ENCODE results near the gene IL17REL.

The IL17REL gene

DNA sequence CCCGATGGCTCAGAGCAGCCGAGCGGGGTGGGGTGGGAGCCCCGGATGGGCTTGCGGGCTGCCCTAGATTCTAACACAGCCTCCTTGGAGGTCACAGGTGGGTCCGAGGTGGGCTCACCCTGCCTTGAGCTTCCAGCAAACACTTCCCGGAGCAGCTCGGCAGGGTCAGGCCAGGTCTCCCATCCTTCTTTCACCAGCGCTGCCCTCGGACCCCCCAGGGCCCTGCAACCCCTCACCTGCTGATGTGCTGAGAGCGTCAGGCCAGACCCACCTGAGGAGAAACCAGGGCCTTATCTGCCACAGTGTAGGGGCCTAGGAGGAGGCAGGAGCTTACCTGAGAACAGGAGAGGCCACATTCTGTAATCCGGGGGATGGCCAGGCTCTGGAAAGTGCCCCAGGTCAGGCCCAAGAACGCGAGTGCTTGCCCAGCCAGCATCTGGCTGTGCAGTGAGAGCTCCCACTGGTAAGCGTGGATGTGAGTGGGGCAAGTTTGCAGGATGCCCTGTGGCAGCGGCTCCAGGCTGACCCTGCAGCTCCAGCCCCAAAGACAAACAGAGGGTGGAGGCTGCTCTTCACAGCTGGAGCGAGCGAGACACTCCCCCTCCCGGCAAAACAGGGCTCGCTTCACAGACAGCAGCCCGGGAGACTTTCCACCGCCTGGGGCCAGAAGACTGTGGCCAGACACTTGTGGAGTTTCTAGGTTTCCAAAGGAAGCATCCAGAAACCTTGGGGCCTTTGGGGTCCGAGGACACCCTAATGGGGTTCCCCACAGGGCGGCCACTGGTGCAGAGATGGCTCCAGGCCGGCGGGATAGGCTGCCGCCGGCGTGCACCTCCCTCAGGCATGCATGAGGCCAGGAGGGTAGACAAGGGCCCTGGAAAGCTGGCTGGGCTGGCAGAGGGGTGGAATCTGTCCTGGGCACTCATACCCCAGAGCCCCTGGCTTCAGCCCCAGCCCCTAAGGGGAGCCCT, at the start of gene IL17REL:
Gene IL17REL, minus strand, starts transcription at position 555 of the 971 bp plus-strand sequence. Its CDS starts 119 bp downstream, at position 436.
- ATAC-seq (no peak), DNase-seq (peak; percentile 7)

DNA sequence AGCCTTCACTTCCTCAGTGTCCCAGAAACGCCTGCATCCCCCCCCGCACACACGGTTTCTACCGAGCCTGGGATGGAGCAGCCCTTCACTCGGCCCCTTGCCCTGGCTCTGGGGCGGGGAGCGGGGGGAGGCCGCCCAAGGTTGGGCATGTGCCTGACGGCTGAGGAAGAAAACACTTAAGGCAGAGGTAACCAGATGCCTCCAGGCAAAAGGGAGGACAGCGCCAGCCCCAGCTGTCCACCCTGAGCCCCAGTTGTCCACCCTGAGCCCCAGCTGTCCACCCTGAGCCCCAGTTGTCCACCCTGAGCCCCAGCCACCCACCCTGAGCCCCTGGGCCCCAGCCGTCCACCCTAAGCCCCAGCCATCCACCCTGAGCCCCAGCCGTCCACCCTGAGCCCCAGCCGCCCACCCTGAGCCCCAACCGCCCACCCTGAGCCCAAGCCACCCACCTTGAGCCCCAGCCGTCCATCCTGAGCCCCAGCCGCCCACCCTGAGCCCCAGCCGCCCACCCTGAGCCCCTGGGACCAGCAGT, 49.3 kb upstream of the IL17REL start:
- DNase-seq = no peak
- ATAC-seq = no peak

- ATAC-seq (no peak), DNase-seq (no peak)
Observed at GRCh38 chr22:50061141-50061823, 48.7 kb upstream of the IL17REL start.

DNA sequence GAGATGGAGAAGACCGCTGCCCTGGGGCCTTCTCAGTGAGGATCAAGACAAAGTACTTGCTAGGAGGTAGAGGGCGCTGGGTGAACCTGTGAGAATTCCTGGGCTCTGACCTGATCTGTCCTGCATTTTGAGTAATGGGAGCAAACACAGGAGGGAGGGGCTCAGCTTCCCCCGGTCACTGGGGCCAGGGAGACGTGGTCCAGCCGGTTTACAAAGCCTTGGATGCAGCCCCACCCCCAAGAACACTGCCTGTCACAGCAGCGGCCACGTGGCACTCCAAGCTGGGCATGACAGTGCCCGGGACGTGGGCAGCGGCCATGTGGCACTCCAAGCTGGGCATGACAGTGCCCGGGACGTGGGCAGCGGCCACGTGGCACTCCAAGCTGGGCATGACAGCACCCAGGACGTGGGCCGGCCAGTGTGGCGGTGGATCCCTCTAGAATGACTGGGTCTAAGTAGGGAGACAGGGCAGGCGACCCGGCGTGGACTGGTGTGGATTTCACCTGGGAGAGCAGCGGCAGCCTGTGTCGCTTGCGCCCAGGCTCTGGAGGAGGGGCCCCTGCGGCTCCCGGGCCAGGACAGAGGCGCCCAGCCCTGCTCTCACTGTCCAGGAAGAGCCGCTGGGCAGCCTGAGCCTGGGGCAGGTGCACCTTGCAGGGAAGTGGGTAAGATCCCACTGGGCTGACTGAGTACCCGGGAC, 48.0 kb upstream of the IL17REL start:
- ATAC-seq (no peak), DNase-seq (no peak)

DNA sequence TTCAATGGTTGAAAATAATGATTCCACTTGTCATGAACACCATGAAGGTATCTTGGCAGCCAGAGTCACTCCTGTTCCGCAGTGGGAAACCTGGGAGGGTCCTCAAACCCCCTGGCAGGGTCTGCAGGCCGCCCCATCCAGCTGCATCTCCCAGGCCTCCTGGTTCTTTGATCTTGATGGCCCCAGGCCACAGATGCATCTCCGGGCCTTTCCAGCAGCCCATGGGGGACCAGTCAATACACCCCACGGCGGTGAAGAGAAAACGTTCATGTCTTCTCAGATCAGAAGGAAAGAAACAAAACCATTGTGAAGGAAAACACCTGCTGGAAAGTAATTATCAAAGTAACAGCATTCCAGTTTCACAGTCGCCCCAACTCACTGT, 47.3 kb upstream of the IL17REL start:
- ATAC-seq = no peak
- no peak for DNase-seq

DNA sequence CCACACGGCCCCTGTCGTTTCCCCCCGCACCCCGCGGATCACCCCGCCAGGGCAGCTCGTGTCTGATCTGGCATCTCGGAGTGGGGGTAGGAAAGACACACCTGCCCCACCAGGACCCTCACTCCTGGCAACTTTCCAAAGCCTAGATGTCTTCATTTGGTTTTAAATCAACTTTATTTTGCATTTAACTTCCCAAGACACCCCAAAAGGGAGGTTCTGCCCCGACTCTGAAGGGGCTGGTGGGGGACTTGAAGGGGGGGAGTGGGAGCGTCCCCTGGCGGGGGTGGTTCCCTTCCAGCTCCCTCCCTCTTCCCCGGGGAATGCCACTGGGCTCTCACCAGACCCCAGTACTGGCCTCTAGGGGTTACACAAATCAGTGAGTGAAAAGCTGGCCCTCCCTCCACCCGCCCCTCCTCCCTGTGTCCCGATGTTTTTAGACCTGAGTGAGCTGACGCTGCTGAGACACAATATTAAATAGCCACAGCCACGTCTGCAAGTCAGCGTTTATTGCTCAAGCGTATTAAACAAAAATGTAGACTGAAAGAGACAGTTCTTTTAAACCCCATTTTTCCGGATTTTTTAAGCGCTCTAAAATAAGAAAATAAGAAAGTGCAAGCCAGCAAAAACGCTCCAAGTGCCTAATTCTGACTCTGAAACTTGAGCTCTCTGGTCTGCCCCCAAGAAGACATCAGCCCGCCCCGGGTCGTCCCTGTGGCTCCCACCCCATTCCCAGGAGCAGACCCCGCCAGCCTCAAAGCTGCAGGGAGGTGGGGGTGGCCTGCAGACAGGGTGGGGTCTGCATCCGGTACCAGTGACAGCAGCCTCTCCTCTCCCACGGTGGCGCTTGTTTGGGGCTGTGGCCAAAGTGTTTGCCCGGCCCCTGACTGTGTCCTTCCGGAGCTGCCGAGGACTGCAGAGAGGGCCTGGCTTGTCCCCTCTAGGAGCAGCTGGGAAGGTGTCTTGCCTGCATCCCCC, 46.6 kb upstream of the IL17REL start:
- DNase-seq (no peak), ATAC-seq (no peak)

DNA sequence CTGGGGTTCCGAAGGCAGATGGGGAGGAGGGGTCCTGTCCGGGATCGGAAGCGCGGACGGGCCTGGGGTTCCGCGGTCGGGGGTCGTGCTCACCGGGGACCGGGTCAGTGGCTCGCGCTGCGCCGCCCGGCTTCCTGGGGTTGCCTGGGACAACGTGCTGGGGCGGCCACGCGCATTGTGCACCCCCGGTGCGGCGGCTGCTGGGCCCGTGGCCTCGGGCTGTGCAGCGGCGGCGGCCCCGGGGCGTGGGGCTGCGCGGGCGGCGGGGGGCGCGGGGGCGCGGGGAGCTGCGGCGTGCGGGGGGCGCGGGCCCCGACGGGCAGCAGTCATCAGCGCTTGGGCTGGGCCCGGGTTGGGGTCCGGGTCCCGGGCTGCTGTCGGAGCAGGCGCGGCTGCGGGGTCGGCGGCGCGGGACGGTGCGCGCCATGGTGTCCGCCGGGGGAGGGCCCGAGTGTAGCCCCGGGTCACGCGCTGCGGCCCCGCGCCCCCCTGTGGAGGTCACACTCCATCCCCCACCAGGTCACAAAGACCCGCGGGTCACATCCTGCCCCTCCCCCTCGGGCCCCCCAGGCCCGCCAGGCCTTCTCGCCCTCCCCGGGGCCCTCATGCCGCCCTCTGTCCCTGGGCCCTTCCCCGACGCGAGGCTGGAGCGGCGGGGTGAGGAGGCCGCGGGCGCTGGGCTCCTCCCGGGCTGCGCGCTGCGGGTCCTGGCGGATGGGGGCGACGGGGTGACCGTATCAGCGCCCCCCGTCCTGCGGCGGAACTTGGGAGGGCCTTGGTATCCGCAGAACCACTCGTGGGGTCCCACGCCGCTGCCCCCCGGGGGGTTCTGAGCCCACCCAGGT, 45.7 kb upstream of the IL17REL start, which contains the start of gene TTLL8:
Gene TTLL8, minus strand, starts transcription at position 238 of the 845 bp plus-strand sequence.
- DNase-seq = no peak
- ATAC-seq = peak; percentile 45

GRCh38 chr22:50057278-50058060, 44.9 kb upstream of the IL17REL start:
- DNase-seq = no peak
- ATAC-seq = no peak

DNA sequence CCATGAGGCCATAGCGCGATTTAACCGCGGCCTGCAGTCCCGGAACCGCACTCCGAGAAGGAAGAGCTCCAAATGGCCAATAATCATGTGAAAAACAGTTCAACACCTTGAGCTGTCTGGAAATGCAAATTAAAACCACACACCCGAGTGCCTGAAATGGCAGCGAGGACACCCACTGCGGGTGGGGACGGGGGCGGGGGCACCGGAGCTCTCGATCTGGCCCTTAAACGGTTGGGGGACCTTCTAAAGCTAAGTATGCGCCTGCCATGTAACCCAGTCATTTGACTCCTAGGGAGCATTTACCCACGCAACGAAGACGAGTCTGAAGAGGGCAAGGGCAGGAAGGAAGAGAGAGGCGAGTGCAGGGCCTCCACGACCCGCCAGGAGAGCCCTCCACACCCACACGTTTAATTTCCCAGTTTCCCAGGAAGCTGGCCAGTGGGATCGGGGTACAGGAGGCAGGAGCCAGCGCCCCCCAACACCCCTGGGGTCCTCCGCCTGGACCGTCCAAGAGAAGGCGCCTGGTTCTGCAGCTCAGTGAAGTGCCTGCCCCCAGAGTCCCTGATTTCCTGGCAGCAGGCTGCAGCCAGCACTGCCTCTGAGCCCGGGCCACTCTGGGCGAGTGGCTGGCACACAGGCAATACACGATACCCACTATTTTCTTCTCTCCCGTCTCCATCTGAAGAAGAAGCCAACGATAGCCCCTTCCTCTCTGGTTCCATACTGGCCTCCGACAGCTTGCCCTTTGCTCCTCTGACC, 43.8 kb upstream of the IL17REL start:
- ATAC-seq = no peak
- DNase-seq = no peak

DNA sequence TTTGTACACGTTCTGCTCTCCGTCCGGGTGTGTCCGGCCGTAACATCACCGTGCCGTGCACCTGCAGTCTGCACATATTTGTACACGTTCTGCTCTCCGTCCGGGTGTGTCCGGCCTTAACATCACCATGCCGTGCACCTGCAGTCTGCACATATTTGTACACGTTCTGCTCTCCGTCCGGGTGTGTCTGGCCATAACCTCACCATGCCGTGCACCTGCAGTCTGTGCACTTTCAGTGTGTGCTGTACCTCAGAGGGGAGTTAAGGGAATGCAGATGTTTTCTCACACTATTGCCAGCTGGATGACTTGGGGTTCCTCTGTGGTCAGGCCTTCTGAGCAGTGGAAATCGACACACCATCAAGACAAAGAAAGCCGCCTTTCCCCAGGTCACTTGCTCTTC, 41.3 kb upstream of the IL17REL start:
- DNase-seq (no peak), ATAC-seq (no peak)

DNA sequence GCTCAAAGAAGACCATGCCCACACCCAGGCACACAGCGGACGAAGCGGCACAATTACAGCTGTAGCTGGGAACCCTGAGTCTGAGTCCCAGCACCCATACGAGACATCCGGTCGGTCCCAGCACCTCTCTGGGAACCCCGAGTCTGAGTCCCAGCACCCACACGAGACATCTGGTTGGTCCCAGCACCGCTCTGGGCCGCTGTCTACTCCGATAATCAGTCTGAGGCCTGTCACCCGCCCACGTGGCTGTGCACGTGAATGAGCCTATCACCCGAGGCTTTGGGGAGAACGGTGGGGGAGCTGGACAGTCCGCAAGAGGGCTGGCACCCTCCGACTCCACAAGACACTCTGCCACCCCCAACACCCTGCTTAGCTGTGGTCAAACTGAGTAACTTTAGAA, 39.4 kb upstream of the IL17REL start:
- DNase-seq (no peak), ATAC-seq (no peak)

- no peak for DNase-seq
- no peak for ATAC-seq
Observed at GRCh38 chr22:50049299-50050195, 37.0 kb upstream of the IL17REL start.

DNA sequence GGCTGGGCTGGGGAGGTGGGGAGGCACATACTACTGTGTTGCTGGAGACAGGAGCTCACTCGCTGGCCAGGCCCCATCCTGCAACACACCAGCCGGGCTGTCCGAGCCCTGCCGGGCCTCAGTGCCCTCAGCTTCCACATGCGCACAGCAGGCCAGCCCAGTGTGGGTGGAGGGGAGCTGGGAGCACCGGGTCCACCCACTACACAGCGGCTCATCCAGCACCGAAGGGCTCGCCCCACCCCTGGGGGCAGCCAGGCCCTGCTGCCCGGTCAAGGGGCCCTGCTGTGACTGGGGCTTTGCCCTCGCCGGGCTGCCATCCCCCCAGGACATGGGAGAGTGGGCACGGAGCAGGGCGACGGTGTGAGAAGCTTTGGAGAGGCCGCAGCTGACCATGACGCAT, 36.3 kb upstream of the IL17REL start:
- no peak for ATAC-seq
- DNase-seq = no peak

- ATAC-seq = no peak
- no peak for DNase-seq
Observed at GRCh38 chr22:50048061-50048765, 35.6 kb upstream of the IL17REL start.

DNA sequence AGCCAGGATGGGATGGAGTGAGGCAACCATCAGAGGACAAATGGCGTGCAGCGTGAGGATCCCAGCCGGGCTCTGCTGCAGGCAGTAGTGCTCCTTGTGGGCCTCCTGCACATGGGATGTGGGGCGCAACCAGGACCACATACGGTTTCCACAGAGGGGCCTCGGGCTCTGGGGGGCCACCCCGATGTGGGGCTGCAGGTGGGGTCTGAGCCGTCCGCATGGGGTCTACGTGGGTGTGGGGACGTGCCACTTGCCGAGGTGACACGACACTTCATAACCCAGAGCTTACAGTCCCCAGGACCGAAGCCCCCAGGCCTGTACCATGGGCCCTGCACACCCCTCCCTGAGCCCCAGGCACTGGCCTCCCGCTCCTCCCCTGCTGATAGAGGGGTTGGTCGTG, 34.8 kb upstream of the IL17REL start:
- no peak for DNase-seq
- no peak for ATAC-seq

GRCh38 chr22:50046481-50047245, 34.1 kb upstream of the IL17REL start:
- ATAC-seq (no peak), DNase-seq (no peak)

All from stimulated activated naive CD8-positive, alpha-beta T cell treated with anti-CD3 and anti-CD28 coated beads, Interleukin-15, Interleukin-2, amounts not matched to agents 100 U/mL and 50 U/mL, for 24 hours (primary cell).